Fibroblast of lung (primary cell): Measurements from ENCODE around the gene TTC23.

Source experiments
- EZH2 ChIP-seq: IDR thresholded peaks from 2 replicates; pipeline ENCODE4 v1.5.1; 2012; ENCODE audit warnings: low read length, control low read depth, mild to moderate bottlenecking; ENCODE audit errors: missing control alignments
- TF ChIP-seq, protein P1 (sequence below), 2 donors: IDR thresholded peaks in 1 of 2; conservative IDR thresholded peaks in 1 of 2; 1 replicate in 1 of 2; 2 replicates in 1 of 2; pipeline ENCODE4 v1.5.1; 2011 to 2012; ENCODE audit warnings: low read length in 2 of 2, control low read depth in 1 of 2, inconsistent platforms in 1 of 2, low read depth in 1 of 2, mild to moderate bottlenecking in 1 of 2

DNA sequence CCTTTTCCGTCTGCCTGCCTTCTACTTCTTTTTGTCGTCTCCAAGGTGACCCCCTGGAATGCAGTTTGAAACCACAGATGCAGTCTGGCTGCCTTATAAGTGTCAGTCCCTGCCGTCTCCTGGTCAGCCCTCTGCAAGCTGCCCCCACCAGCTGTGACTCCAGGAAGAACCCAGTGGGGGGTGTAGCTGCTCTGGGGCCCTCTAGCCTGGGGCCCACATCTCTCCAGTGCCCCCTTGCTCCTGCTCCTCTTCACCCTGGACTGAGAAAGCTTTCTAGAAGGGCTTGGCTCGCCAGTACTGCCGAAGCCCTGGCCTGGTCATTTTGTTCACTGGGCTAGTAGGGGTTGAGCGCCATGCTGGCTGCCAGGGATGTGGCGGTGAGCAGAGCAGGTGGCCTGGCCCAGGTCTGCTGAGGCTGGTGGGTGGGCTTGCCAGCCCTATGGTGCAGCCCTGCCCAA, 123.2 kb downstream of the TTC23 start:
- TF ChIP-seq, protein P1, sequence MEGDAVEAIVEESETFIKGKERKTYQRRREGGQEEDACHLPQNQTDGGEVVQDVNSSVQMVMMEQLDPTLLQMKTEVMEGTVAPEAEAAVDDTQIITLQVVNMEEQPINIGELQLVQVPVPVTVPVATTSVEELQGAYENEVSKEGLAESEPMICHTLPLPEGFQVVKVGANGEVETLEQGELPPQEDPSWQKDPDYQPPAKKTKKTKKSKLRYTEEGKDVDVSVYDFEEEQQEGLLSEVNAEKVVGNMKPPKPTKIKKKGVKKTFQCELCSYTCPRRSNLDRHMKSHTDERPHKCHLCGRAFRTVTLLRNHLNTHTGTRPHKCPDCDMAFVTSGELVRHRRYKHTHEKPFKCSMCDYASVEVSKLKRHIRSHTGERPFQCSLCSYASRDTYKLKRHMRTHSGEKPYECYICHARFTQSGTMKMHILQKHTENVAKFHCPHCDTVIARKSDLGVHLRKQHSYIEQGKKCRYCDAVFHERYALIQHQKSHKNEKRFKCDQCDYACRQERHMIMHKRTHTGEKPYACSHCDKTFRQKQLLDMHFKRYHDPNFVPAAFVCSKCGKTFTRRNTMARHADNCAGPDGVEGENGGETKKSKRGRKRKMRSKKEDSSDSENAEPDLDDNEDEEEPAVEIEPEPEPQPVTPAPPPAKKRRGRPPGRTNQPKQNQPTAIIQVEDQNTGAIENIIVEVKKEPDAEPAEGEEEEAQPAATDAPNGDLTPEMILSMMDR (conservative IDR thresholded peaks at IDR 0.05 in 1 of 2, IDR thresholded peaks at IDR 0.05 in 1 of 2; ENCODE audit: low read depth in 1 of 2, low read length in 2 of 2) = no peak
- no peak for TF ChIP-seq EZH2
